ENCODE data around the gene SSTR3. TPM values are rescaled to one million over a fixed set of nuclear protein-coding genes. Genes with fewer than 3 reads are reported as not detected.
A peak's percentile ranks its signal among the peaks of the same experiment; 100 is the strongest.

The SSTR3 gene
- total and polyA plus RNA-seq, 2 donors (not counting 1 experiment from before 2014, with no cell fraction given), result 0.64 to 0.98 TPM

GRCh38 chr22:37239336-37240239 is 27.3 kb upstream of the SSTR3 start:
- ATAC-seq (ENCODE audit: low read depth) (no peak), DNase-seq (no peak)
- Histone ChIP-seq H3K27me3 (replicated peaks in 1 of 4; ENCODE audit: control extremely low read depth in 1 of 4, control insufficient read depth in 3 of 4, insufficient read depth in 4 of 4, low read length in 3 of 4) (no peaks in the 10 kb centered on the region), H3K9ac (ENCODE audit: low read length) (no peak overlapping the region), H3K4me2 (replicated peaks; ENCODE audit: low read depth, low read length, poor library complexity, severe bottlenecking) (peak overlapping the region; percentile 98), H3K9me3 (ENCODE audit: control extremely low read depth in 1 of 3, control insufficient read depth in 2 of 3, insufficient read depth in 1 of 3, low read length in 2 of 3) (no peaks in the 10 kb centered on the region), H4K20me1 (ENCODE audit: control insufficient read depth, insufficient read depth, low read length, poor library complexity, severe bottlenecking) (peaks cover 88% of the 10 kb centered on the region), H3K4me3 (ENCODE audit: control extremely low read depth in 1 of 5, extremely low read depth in 1 of 5, insufficient read depth in 1 of 5, low read depth in 2 of 5, low read length in 4 of 5) (no peak overlapping the region), H3K79me2 (ENCODE audit: control insufficient read depth, insufficient read depth, low read length) (peaks cover 95% of the 10 kb centered on the region), H2AFZ (ENCODE audit: insufficient read depth, low read depth, low read length, poor library complexity, severe bottlenecking) (no peak overlapping the region), H3K36me3 (replicated peaks in 1 of 2; ENCODE audit: control extremely low read depth in 1 of 2, control insufficient read depth in 1 of 2, extremely low read depth in 1 of 2, insufficient read depth in 2 of 2, low read length in 1 of 2) (peaks cover 2 to 72% of the 10 kb centered on the region in 2 experiments), H3K4me1 (ENCODE audit: control insufficient read depth in 2 of 2, insufficient read depth in 2 of 2, low read length in 2 of 2) (peaks cover 75 to 91% of the 10 kb centered on the region in 2 donors), H3K27ac (ENCODE audit: low read length in 2 of 2) (peak overlapping the region; percentile 5 to 86)
- Mint-ChIP-seq H3K27ac (peak overlapping the region; percentile 89), H3K9me3 (ENCODE audit: insufficient read depth) (no peaks in the 10 kb centered on the region), H3K4me1 (peaks cover 92% of the 10 kb centered on the region), H3K4me3 (peak overlapping the region; percentile 97), H3K27me3 (no peaks in the 10 kb centered on the region)
- WGBS (ENCODE audit: insufficient coverage), result 83% methylated on average over 7 of the region's 10 CpGs
- ChIA-PET CTCF (interaction anchor here (1.1 to 17.0 kb wide), 10 partner anchors 9 to 327 kb away, joined by 3 to 377 read pairs (median 6); no protein-coding TSS in a partner anchor), POLR2A (interaction anchor here (1.2 to 2.3 kb wide), 4 partner anchors 7 to 21 kb away, joined by 3 to 12 read pairs (median 6); no protein-coding TSS in a partner anchor)
- intact Hi-C loops (cut with micrococcal nuclease), result loop anchor here (5.0 to 10.0 kb wide), 2 partner anchors 605 to 712 kb away; partner anchors contain the start of genes ANKRD54, EIF3D and EIF3L
- TF ChIP-seq EZH2 (IDR thresholded peaks at IDR 0.05; ENCODE audit: borderline replicate concordance, insufficient read depth, low read depth, low read length, poor library complexity, severe bottlenecking) (no peak), CTCF (IDR thresholded peaks at IDR 0.05) (no peak)

Data from B cell (primary cell).